HG02938 (cell line): Measurements from ENCODE around the gene SLC45A3.

Experiments used
- ATAC-seq: cut with Tn5 transposase; IDR thresholded peaks from one replicate; pipeline ENCODE4 v1.9.1; 2021; ENCODE audit warnings: mild to moderate bottlenecking, moderate library complexity; ENCODE audit not compliant: unreplicated experiment

The SLC45A3 gene

DNA sequence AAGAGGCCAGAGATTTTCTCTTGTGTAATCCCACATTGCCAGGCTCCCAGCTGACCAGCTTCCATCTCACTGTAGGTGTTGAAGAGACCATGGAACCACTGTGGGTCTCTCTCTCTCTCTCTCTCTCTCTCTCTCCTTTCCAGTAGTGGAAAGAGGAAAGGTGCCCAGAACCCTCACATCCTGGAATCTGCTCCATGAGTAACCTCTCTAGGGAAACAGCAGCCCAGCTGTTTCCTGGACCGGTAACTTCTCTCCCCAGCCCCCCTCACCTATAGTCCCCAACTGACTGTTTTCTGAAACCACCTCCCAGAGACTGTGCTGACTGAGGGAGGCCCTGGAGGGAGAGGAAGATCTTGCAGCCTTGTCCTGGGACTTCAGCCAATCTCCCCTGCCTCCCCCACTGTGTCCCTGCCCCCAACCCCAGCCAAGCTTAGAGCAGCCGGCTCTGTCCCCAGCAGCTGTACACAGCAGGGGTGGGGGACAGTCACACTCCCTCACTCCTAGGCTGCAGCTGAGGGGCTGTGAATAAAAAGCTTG, 20.6 kb upstream of the SLC45A3 start:
- no peak for ATAC-seq

DNA sequence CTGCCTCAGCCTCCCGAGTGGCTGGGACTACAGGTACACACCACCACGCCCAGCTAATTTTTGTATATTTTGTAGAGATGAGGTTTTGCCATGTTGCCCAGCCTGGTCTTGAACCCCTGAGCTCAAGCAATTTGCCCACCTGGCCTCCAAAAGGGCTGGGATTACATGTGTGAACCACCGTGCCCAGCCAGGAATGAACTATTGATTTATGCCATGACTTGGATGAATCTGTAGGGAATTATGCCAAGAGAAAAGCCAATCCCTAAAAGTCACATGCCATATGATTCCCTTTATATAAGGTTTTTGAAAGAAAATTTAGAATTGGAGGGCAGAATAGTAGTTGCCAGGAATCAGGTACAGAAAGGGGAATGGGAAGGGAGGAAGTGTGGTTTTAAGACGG, 19.1 kb upstream of the SLC45A3 start:
- ATAC-seq, result no peak

DNA sequence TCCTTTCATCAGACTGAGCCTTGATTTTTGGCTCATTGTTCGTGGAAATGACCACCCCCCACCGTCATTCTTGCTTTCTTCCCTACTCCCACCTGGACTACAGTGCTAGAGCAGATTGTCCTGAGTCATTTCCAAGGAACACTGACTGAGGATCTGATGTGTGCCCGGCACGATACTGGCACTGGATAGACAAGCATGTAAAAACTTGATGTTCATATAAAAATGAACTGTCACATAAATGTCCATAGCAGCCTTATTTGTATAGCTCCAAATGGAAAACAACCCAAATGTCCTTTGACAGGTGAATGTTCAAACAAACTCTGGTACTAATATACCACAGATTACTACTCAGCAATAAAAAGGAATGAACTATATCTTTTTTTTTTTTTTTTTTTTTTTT, 18.6 kb upstream of the SLC45A3 start:
- no peak for ATAC-seq

DNA sequence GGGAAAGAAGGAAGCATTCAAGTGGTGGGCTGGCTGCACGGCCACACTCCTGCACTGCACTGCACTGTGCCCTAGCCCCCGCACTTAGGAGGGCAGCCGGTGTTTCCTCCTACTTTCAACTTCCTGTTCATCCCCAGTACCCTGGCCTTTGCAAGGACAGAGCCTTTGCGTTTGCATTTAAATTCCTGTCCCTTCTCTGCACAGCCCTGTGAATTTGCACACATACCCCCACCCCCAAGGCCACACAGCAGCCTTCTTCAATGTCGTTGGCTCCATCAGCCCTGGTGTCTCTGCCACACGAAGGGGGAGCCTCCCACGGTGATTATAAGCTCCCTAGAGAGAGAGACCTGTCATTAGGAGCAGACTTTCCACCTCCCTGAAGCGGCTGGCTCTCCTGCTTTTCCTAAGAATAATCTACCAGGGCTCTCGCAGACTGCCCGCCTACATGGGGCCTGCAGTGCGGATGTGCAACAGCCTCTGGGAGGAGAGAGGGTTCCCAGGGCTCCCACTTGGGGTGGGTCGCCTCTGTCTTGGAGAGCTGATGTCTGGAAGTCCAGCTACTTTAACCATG, 13.2 kb upstream of the SLC45A3 start:
- ATAC-seq, result no peak

DNA sequence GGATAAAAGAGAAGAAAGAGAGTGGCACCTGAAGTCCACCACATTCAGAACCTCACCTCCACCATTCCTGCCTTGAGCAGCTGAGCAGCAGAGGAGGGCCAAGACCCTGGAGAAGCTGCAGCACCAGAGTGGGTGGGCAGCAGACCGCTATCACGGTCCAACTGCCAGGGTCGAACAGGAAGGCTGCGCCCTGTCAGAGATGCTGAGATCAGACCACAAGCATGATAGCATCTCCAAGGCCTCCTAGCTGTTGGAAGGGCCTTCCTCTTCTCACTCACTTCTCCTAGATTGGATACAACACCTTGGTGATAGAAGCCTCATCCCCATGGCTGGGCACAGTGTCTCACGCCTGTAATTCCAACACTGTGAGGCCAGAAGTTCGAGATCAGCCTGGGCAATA, 12.1 kb upstream of the SLC45A3 start:
- ATAC-seq, result no peak

DNA sequence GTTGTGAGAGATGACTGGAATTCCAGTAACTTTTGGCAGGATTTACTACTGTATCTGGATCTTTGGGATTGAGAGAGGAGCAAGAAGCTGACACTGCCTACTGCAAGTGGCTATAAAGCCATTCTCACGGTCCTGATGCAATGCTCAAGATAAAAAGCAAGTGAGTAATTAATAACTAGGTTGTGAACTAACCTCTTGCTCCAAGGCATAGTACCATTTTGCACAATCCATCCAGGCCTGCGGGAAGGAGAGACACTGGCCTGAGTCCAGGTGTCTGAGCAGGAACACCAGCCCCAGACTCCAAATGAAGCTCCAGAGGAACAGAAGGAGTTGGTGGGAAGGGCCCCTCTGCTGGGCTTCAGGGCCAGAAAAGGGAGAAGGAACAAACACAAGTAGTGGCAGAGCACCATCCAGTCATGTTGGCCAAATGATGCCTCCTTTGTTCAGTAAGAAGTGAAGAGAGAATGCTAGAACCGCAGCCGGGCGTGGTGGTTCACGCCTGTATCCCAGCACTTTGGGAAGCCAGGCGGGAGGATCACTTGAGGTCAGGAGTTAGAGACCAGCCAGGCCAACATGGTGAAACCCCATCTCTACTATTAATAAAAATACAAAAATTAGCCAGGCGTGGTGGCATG, 9.9 kb upstream of the SLC45A3 start:
- no peak for ATAC-seq

DNA sequence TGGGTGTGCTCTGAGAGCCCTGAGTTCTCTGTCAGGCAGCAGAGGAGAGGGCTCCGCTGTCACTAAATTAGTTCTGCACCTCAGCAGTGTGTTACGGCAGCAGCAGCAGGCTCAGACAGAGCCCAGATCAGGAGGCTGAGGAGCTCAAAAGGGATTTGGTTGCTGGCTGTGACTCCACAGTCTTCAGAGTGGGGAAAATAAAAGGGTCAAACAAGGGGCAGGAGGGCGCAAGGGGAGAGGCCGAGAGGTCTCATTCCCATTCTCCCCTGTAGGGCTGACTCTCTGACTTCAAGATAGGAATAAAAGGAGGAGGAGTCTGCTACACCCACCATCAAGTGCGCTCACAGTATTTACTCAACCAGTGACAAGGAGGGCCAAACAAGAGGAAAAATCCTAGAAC, 9.2 kb upstream of the SLC45A3 start:
- ATAC-seq, result no peak

DNA sequence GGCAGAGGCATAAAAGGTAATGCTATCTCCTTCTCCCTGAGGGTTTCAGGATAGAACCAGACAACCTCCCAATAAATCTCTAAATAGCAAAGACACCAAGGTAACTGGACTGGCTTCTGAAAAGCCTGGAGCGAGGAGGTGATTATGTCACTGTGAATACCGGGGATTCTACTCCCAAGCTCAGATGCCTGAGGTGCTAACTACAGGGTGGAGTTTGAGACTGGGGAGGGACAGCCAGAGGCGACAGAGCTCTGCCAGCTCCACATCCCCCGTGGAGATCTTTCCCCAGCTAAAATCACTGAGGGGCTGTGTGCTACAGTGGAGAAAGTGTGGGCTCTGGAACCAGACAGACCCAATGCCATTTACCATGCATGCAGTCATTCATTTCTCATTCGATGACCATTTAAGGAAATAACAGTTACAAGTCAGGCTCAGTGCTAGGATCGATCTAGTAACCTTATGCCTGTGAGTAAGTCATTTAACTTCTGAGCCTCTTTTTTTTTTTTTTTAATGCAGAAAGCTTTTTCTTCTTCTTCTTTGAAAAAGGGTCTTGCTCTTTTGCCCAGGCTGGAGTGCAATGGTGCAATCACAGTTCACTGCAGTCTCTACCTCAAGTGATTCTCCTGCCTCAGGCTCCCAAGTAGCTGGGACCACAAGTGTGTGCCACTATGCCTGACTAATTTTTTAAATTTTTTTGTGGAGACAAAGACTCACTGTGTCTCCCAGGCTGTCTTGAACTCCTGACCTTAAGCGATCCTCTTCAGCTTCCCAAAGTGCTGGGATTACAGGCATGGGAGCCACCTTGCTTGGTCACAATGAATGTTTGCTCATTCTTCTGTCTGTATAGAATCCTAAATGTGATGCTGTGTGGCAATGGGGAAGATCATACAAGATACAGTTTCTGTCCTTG, 8.1 kb upstream of the SLC45A3 start:
- no peak for ATAC-seq

DNA sequence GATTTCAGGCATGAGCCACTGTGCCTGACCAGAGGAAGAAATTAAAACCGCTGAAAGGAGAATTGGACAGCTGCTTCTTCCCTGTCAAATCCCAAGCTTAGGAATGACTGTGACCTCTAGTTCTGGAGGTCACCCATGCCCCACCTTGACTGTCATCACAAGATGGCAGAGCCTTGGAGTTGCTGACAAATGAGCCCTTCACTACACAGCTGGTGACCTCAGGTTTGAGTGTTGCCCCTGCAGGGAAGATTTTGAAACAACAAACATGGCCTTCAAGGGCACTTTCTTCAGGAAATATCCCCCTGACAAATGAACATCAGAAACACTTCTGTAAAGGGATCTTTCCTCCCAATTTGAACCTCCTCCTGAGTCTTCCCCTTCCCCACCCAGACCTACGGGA, 6.9 kb upstream of the SLC45A3 start:
- no peak for ATAC-seq

DNA sequence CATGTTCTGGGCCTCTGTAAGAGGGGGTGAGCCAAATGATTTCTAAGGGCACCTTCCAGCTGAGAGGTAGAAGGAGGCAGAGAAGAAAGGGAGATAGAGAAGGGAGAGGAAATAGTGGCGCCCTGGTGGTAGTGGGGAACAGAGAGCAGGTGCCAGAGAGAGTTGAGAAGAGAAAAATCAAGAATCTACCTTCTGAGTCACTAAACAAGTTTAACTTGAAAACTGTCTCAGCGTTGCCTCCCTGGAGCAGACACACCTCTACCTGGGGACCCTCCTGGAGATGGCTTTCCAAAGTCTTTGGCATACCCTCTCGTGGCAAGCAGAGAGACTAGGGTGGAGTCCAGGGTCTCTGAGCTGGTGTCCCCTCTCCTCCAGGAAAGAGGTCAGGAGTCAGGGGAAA, 1.1 kb upstream of the SLC45A3 start:
- no peak for ATAC-seq

DNA sequence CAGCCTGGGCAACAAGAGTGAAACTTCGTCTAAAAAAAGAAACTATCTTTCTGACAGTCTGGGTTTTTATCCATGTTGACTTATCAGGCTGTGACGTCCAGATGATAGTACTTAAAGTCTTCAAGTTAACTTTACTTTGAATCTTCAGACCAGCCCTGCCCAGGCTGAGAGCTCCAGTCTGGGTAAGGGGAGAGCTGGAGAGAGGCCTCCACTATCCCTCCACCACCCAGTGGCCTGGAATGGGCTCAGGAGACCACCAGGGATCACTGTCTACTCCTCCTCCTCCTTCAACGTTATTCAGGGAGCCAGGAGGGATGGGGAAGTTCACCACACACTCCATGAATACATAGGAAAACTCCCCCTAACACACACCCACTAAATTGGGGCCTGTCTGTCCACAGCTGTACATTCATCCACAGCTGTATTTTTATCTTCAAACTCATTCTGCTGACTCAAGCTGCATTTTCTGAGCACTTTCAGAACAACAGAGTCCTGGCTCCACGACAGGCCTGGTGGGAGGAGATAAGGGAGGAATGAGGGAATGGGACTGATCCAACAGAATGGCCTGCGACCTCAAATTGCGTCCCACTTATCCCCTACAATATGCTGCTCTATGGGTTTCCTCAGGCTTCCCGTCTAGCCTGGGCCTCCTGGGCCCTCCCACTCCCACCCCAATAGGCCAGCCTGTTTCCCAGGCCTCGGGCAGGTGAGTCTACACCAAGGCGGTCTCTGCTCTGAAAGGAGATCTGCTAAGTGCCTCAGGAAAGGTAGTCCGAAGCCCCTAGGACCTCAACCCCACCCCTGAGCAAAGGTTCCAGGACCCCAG, 1.8 kb downstream of the SLC45A3 start:
- no peak for ATAC-seq

DNA sequence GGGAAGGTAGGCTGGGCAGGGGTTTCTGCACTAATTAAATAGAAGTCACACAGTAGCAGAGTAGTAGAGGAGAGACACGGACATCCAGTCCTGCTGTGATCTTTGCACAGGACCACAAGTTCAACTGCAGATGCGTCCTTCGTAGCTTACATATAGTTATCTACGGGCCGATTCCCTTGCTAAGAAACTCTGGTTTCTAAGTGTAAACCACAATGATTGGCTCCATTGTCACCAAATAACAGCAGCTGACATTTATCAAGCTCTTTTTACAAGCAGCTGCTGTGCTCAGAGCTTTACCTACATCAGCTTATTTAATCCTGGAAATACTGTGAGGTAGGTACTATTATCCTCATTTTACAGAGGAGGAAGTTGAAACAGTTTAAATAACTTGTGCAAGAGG, 3.1 kb downstream of the SLC45A3 start:
- no peak for ATAC-seq

DNA sequence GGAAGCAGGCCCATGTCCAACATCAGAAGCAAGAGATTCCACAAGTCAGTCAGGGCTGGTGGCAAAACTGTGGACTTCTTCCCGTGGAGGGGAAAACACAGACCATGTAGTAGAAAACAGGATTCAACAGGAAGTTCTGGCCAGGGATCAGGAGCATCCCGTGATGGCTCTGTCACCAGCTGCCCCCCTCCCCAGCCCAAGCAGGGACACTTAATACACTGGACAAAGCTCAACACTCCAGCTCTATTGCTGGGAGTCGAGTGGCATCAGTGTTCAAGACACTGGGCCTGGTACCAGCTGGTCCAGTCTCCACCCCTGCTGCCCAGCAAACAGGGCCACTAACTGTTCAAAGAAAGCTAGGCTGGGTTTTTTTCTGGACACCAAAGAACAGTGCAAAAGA, 3.7 kb downstream of the SLC45A3 start:
- no peak for ATAC-seq

DNA sequence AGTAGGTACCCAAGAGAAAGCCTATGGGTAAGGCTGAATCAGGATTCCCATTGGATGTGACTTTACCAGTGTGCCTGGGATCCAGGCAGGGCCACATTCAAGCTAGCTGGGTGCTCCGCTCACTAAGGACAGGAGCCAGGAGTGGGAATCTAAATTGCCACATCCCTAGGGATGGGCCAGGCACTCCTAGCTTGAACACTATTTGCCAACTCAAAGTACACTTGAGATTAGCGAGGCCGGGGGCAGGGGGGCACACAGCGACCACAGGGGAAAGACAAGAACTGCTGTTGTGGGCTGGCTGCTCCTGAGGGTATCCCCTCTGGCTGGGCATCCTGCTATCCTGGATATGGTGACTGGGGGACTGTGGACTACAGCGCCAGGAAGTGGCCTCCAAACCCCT, 4.3 kb downstream of the SLC45A3 start:
- no peak for ATAC-seq

DNA sequence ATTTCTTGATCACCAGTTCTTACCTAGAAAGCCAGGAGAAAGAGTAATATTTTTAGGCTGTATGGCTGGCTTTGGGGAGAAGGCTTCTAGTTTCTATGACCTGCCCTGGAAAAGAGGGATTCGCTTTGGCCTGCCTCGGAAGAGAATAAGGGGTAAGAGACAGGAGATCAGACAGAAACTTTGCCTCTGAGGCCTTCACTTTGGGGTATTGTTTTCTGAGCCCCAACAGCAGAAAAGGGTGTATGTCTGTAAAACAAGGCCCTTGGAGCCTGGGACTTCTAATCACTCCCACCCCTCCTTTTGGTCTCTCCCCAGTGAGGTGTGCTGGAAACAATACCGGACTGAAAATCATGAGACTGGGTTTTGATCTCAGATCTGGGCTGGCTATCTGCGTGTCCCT, 5.1 kb downstream of the SLC45A3 start:
- ATAC-seq, result no peak

DNA sequence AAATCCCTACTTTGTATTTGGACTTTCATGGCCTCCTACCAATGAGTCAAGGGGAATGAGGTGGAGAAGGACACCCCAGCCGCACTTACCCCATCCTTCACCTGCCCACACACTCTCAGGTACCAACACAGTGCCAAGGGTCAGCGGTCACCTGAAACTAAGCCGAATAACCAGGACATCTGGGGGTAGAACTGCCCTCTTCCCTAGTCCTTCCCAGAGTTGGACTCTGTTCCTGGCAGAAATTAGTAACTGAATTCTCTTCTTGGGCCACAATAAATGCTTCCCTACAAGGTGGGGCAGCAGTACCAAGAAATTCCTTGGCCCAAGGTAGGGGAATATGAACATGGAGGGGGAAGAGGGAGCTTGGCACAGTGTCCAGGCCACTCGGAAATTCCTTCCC, 7.3 kb downstream of the SLC45A3 start:
- ATAC-seq, result no peak

DNA sequence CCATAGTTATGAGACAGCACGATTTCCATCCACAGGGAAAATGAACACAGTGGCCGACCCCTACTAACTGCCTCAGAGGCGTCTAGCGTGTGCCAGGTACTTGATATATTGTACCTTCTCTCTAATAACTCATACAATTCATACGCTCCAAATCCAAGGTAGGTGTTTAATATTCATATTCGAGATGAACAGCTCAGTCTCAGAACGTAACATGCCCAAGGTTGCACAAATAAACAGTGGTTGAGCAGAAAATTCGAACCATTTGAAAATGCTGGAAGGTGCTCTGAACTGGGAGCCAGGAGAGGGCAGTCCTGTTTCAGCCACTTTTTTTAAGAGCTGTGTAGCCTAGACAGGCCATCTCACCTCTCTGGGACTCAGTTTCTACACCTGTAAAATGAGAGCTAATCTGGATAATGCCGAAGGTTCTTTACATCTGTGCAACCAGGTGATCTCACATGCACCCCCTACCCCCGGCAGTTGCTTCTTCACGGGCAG, 7.9 kb downstream of the SLC45A3 start:
- ATAC-seq, result no peak

DNA sequence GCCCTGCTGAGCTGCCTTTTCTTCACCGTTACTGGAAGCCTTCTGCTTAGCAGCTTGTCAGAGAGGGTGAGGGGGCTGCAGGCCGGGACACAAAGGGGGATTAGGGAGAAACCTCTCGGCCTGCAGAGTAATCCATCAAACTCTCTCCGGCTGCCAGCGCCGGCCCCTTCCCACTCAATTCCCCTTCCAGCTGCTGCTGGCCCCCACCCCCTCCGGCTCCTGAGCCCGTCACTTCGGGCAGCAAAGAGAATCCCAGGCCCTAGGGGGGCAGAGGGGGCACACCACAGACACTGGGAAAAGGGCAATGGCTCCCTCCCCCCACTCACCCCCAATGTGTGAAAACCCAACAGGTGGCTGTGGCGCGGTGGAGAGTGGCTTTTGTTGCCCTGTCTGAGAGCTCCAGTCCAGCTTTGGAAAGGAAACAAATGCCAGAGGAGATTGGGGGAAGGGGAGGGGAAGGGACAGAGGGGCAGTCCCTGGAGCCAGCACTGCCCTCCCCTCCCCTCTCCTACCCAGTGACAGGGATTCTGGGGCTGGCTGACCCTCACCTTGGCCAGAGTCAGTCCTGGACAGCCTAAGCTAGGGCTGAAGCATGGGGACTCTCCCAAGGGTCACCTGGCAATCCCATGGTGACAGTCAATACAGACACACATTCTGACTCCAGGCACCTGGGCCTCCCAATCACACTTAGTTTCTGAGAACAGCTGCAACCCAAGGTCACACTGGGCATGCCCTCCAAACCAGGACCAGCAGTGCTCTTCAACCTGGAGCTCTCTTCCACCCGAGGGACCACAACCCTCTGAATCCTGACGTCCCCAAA, 9.5 kb downstream of the SLC45A3 start:
- ATAC-seq, result no peak

DNA sequence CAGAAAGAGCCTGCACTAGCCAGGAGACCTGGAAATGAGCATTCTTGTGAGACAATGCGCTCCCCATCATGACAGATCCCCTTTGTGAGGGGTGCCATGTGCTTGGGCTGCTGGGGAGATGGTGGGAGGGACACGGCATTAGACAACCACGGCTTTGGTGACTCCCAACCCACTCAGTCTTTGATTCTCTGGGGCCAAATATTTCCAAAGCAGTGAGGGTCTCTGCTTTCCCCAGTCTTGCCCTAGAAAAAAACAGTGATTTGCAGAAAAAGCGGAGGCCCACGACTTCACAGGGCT, 10.2 kb downstream of the SLC45A3 start:
- no peak for ATAC-seq
